Smooth muscle cell (in vitro differentiated cells): ENCODE measurements around the gene USP7. TPM values are rescaled to one million over a fixed set of nuclear protein-coding genes. Genes with fewer than 3 reads are reported as not detected.

ENCODE experiments used
- DNase-seq: peaks from one replicate; lab custom pipeline; 2025; ENCODE audit not compliant: unreplicated experiment; lab: John Stamatoyannopoulos, UW
- H2AFZ ChIP-seq: fragments of 200-600 bp; sonication (generic); 2 replicates; pipeline ENCODE4 v1.6.0; 2016; ENCODE audit warnings: antibody characterized with exemption, low read depth, mild to moderate bottlenecking
- H3F3A ChIP-seq: fragments of 200-600 bp; sonication (generic); 2 replicates; pipeline ENCODE4 v1.6.0; 2017; ENCODE audit warnings: antibody characterized with exemption, low read depth
- H3K27ac ChIP-seq: fragments of 200-600 bp; sonication (generic); 2 replicates; pipeline ENCODE4 v1.5.1; 2016; ENCODE audit warnings: low read depth, mild to moderate bottlenecking
- H3K27me3 ChIP-seq: fragments of 200-600 bp; sonication (generic); 2 replicates; pipeline ENCODE4 v1.6.1; 2016; ENCODE audit warnings: low read depth, mild to moderate bottlenecking
- H3K36me3 ChIP-seq: fragments of 200-600 bp; sonication (generic); 2 replicates; pipeline ENCODE4 v1.5.1; 2016; ENCODE audit warnings: low read depth
- H3K4me1 ChIP-seq: fragments of 200-600 bp; sonication (generic); 2 replicates; pipeline ENCODE4 v1.5.1; 2016; ENCODE audit warnings: low read depth
- H3K4me2 ChIP-seq: fragments of 200-600 bp; sonication (generic); 2 replicates; pipeline ENCODE4 v1.6.0; 2016; ENCODE audit warnings: mild to moderate bottlenecking
- H3K4me3 ChIP-seq: fragments of 200-600 bp; sonication (generic); 2 replicates; pipeline ENCODE4 v1.5.1; 2016; ENCODE audit warnings: mild to moderate bottlenecking
- H3K79me2 ChIP-seq: fragments of 200-600 bp; sonication (generic); 2 replicates; pipeline ENCODE4 v1.6.0; 2016; ENCODE audit warnings: low read depth, mild to moderate bottlenecking
- H3K9ac ChIP-seq: fragments of 200-600 bp; sonication (generic); 2 replicates; pipeline ENCODE4 v1.6.0; 2016; ENCODE audit warnings: low read depth
- H3K9me3 ChIP-seq: fragments of 200-600 bp; sonication (generic); replicated peaks from 2 replicates; pipeline ENCODE4 v1.5.1; 2016; ENCODE audit warnings: low read depth
- H4K20me1 ChIP-seq: fragments of 200-600 bp; sonication (generic); 2 replicates; pipeline ENCODE4 v1.6.0; 2016; ENCODE audit warnings: low read depth
- WGBS: methylation state at CpG from one replicate; pipeline ENCODE4 v1.1.7; 2016; ENCODE audit warnings: low lambda C conversion rate; 5-methylcytosine and 5-hydroxymethylcytosine counted together
- polyA plus RNA-seq: library from polyadenylated mRNA; unstranded; fragments of >200 nt; fragmentation: Nextera tagmentation; extraction: Ambion mirVana; gene quantifications from 2 replicates; pipeline ENCODE4 v1.2.1, GENCODE V29; 2016
- total RNA-seq: library from RNA; depleted of rRNA; stranded (reverse); fragments of >200 nt; gene quantifications from 2 replicates; pipeline ENCODE4 v1.2.3, GENCODE V29; 2014
- TF ChIP-seq, protein P1 (sequence below): fragments of 200-600 bp; sonication (generic); IDR thresholded peaks from 2 replicates; pipeline ENCODE4 v1.5.1; 2017; ENCODE audit warnings: borderline replicate concordance, mild to moderate bottlenecking, antibody characterized with exemption; ENCODE audit not compliant: insufficient read depth, poor library complexity, severe bottlenecking

USP7 gene
- total and polyA plus RNA-seq, 2 experiments from 2014 or later, result 50.7 to 52.1 TPM

- H3K9ac ChIP-seq, result no peak overlapping the region
- no peak overlapping the region for H2AFZ ChIP-seq
- no peak overlapping the region for H3K27ac ChIP-seq
- no peak overlapping the region for H3K4me3 ChIP-seq
- no peaks in the 10 kb centered on the region for H3K9me3 ChIP-seq
- WGBS, result 95% methylated on average over 9 of the region's 9 CpGs
- H3K27me3 ChIP-seq, result no peaks in the 10 kb centered on the region
- no peak overlapping the region for H3K4me2 ChIP-seq
- H3K4me1 ChIP-seq, result no peaks in the 10 kb centered on the region
- DNase-seq, result no peak
- H3K36me3 ChIP-seq, result peaks cover 35% of the 10 kb centered on the region
- H3K79me2 ChIP-seq, result peaks cover 3% of the 10 kb centered on the region
- H3F3A ChIP-seq, result peaks cover 3% of the 10 kb centered on the region
- H4K20me1 ChIP-seq, result peaks cover 81% of the 10 kb centered on the region
- TF ChIP-seq, protein P1, sequence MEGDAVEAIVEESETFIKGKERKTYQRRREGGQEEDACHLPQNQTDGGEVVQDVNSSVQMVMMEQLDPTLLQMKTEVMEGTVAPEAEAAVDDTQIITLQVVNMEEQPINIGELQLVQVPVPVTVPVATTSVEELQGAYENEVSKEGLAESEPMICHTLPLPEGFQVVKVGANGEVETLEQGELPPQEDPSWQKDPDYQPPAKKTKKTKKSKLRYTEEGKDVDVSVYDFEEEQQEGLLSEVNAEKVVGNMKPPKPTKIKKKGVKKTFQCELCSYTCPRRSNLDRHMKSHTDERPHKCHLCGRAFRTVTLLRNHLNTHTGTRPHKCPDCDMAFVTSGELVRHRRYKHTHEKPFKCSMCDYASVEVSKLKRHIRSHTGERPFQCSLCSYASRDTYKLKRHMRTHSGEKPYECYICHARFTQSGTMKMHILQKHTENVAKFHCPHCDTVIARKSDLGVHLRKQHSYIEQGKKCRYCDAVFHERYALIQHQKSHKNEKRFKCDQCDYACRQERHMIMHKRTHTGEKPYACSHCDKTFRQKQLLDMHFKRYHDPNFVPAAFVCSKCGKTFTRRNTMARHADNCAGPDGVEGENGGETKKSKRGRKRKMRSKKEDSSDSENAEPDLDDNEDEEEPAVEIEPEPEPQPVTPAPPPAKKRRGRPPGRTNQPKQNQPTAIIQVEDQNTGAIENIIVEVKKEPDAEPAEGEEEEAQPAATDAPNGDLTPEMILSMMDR, result no peak
Measured at GRCh38 chr16:8893426-8893825, 70.3 kb downstream of the USP7 start.

DNA sequence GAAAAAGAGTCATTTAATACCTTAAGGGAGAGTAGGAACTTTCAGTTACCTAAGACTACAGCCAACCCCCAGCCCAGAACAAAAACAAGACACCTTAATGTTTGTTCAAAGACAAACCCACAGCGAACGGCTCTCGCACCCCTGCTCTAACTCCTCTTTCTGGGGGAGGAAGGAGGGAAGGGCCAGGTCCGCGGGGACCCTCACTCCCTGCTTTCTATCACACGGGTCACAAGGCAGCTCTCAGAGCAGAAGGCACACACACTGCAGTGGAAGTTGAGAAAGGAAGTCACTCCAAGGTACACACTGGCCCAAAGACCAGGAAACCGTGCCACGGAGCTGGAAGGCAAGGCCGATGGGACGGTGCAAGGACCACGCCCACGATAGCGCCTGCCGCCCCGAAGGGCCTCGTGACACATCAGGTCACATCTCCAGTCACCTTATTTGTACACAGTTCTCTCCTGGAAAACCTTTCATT is 71.6 kb downstream of the USP7 start:
- Histone ChIP-seq H3K9me3 (no peaks in the 10 kb centered on the region), H3K27me3 (no peaks in the 10 kb centered on the region), H3K4me3 (no peak overlapping the region), H3K4me1 (no peaks in the 10 kb centered on the region), H3K9ac (no peak overlapping the region), H2AFZ (no peak overlapping the region), H3K4me2 (no peak overlapping the region), H4K20me1 (peaks cover 83% of the 10 kb centered on the region), H3K27ac (no peak overlapping the region), H3F3A (peaks cover 3% of the 10 kb centered on the region), H3K79me2 (peaks cover 3% of the 10 kb centered on the region), H3K36me3 (peaks cover 24% of the 10 kb centered on the region)
- TF ChIP-seq, protein P1, result no peak
- no peak for DNase-seq
- WGBS, result 98% methylated on average over 16 of the region's 16 CpGs

- 92% methylated on average over 5 of the region's 5 CpGs for WGBS
Measured at GRCh38 chr16:8890549-8890921, 73.2 kb downstream of the USP7 start.

More at GRCh38 chr16:8890549-8890921, 73.2 kb downstream of the USP7 start:
- H2AFZ ChIP-seq, result no peak overlapping the region
- H3K27ac ChIP-seq, result no peak overlapping the region
- peaks cover 3% of the 10 kb centered on the region for H3K79me2 ChIP-seq
- H3K4me2 ChIP-seq, result no peak overlapping the region
- no peak overlapping the region for H3K4me3 ChIP-seq
- H3K27me3 ChIP-seq, result no peaks in the 10 kb centered on the region
- TF ChIP-seq, protein P1, result no peak
- H4K20me1 ChIP-seq, result peaks cover 89% of the 10 kb centered on the region
- H3K4me1 ChIP-seq, result peaks cover 13% of the 10 kb centered on the region
- H3F3A ChIP-seq, result peaks cover 5% of the 10 kb centered on the region
- H3K36me3 ChIP-seq, result peaks cover 17% of the 10 kb centered on the region
- H3K9me3 ChIP-seq, result no peaks in the 10 kb centered on the region
- H3K9ac ChIP-seq, result no peak overlapping the region
- DNase-seq, result no peak
